H9 (cell line): ENCODE results near the gene ZCCHC3. TPM values are rescaled to one million over a fixed set of nuclear protein-coding genes. Genes with fewer than 3 reads are reported as not detected.
A peak's percentile ranks its signal among the peaks of the same experiment; 100 is the strongest.

Experiments used
- DNase-seq: peaks from one replicate; pipeline ENCODE4 v3.0.0-alpha.2; 2017
- H2AFZ ChIP-seq: one replicate; pipeline ENCODE4 v1.6.1; 2013; ENCODE audit warnings: mild to moderate bottlenecking, low read length, control low read depth, moderate library complexity
- H2AK5ac ChIP-seq: 2 replicates; pipeline ENCODE4 v1.6.1; 2013; ENCODE audit warnings: low read length, control low read depth, mixed read lengths; ENCODE audit not compliant: insufficient read length
- H2BK120ac ChIP-seq: one replicate; pipeline ENCODE4 v1.6.1; 2013; ENCODE audit warnings: low read depth, mild to moderate bottlenecking, low read length, control low read depth, inconsistent platforms; ENCODE audit not compliant: poor library complexity, severe bottlenecking
- H2BK12ac ChIP-seq: 2 replicates; pipeline ENCODE4 v1.6.1; 2013; ENCODE audit warnings: low read length, control low read depth, mixed read lengths, low read depth; ENCODE audit not compliant: insufficient read length
- H2BK15ac ChIP-seq: 2 replicates; pipeline ENCODE4 v1.6.1; 2013; ENCODE audit warnings: low read depth, low read length, control low read depth
- H2BK20ac ChIP-seq: one replicate; pipeline ENCODE4 v1.6.1; 2013; ENCODE audit warnings: low read depth, mild to moderate bottlenecking, low read length, control low read depth, inconsistent platforms; ENCODE audit not compliant: poor library complexity, severe bottlenecking
- H2BK5ac ChIP-seq: 2 replicates; pipeline ENCODE4 v1.6.1; 2013; ENCODE audit warnings: low read length, control low read depth, mixed read lengths; ENCODE audit not compliant: insufficient read length
- H3K14ac ChIP-seq: 2 replicates; pipeline ENCODE4 v1.6.1; 2013; ENCODE audit warnings: low read length, control low read depth; ENCODE audit not compliant: insufficient read depth
- H3K18ac ChIP-seq: 2 replicates; pipeline ENCODE4 v1.6.1; 2013; ENCODE audit warnings: low read depth, mild to moderate bottlenecking, mixed read lengths, low read length, control low read depth; ENCODE audit not compliant: insufficient read length
- H3K23ac ChIP-seq: 2 replicates; pipeline ENCODE4 v1.6.1; 2013; ENCODE audit warnings: low read length, control low read depth, mixed read lengths, low read depth; ENCODE audit not compliant: insufficient read length
- H3K23me2 ChIP-seq: 2 replicates; pipeline ENCODE4 v1.6.1; 2013; ENCODE audit warnings: low read depth, mild to moderate bottlenecking, mixed read lengths, low read length, control low read depth; ENCODE audit not compliant: insufficient read length, poor library complexity, severe bottlenecking
- H3K27ac ChIP-seq: 2 replicates; pipeline ENCODE4 v1.5.1; 2013; ENCODE audit warnings: low read length, control low read depth, mixed read lengths, low read depth; ENCODE audit not compliant: insufficient read length
- H3K27me3 ChIP-seq: 2 replicates; pipeline ENCODE4 v1.6.1; 2013; ENCODE audit warnings: low read length, control low read depth, inconsistent platforms; ENCODE audit not compliant: insufficient read depth
- H3K4ac ChIP-seq: 2 replicates; pipeline ENCODE4 v1.6.1; 2013; ENCODE audit warnings: low read depth, mild to moderate bottlenecking, control low read depth, inconsistent platforms, low read length, moderate library complexity
- H3K4me1 ChIP-seq: 2 replicates; pipeline ENCODE4 v1.6.1; 2013; ENCODE audit warnings: low read length, control low read depth, inconsistent platforms; ENCODE audit not compliant: insufficient read depth
- H3K4me2 ChIP-seq: 2 replicates; pipeline ENCODE4 v1.6.1; 2013; ENCODE audit warnings: low read length, control low read depth, mixed read lengths; ENCODE audit not compliant: insufficient read length, insufficient read depth
- H3K56ac ChIP-seq: 2 replicates; pipeline ENCODE4 v1.6.1; 2013; ENCODE audit warnings: low read depth, mild to moderate bottlenecking, mixed read lengths, low read length, control low read depth; ENCODE audit not compliant: insufficient read length
- H3K79me1 ChIP-seq: 2 replicates; pipeline ENCODE4 v1.6.1; 2013; ENCODE audit warnings: low read depth, mild to moderate bottlenecking, moderate library complexity, low read length, control low read depth, inconsistent platforms; ENCODE audit not compliant: insufficient read depth, poor library complexity, severe bottlenecking
- H3K79me2 ChIP-seq: 2 replicates; pipeline ENCODE4 v1.6.1; 2013; ENCODE audit warnings: low read length, control low read depth, inconsistent platforms; ENCODE audit not compliant: insufficient read depth
- H3K9ac ChIP-seq: 2 replicates; pipeline ENCODE4 v1.6.1; 2013; ENCODE audit warnings: low read length, control low read depth, mixed read lengths; ENCODE audit not compliant: insufficient read length; ENCODE audit errors: extremely low read depth
- H3K9me3 ChIP-seq: one replicate; pipeline ENCODE4 v1.6.1; 2013; ENCODE audit warnings: low read depth, low read length, inconsistent platforms; ENCODE audit not compliant: control insufficient read depth
- H3T11ph ChIP-seq: one replicate; pipeline ENCODE4 v1.6.1; 2013; ENCODE audit warnings: mild to moderate bottlenecking, low read length, control low read depth, inconsistent platforms
- H4K20me1 ChIP-seq: one replicate; pipeline ENCODE4 v1.6.1; 2013; ENCODE audit not compliant: control insufficient read depth, insufficient read length, insufficient read depth
- H4K5ac ChIP-seq: 2 replicates; pipeline ENCODE4 v1.6.1; 2013; ENCODE audit warnings: low read depth, mild to moderate bottlenecking, mixed read lengths, low read length, control low read depth; ENCODE audit not compliant: insufficient read length
- H4K8ac ChIP-seq: replicated peaks from 2 replicates; pipeline ENCODE4 v1.6.1; 2013; ENCODE audit warnings: low read length, control low read depth, mixed read lengths, low read depth; ENCODE audit not compliant: insufficient read length
- H4K91ac ChIP-seq: 2 replicates; pipeline ENCODE4 v1.6.1; 2013; ENCODE audit warnings: low read depth, mild to moderate bottlenecking, moderate library complexity, mixed read lengths, low read length, control low read depth; ENCODE audit not compliant: insufficient read length
- H3K27ac Mint-ChIP-seq, 3 experiments: 2 replicates in 2 of 3; 3 replicates in 1 of 3; pipeline ENCODE4 v1.8.0; 2020 to 2021; ENCODE audit warnings: mixed read lengths in 3 of 3, mild to moderate bottlenecking in 1 of 3, moderate library complexity in 1 of 3
- H3K27me3 Mint-ChIP-seq: 2 replicates; pipeline ENCODE4 v1.8.0; 2021; ENCODE audit warnings: low read depth, mild to moderate bottlenecking, moderate library complexity, mixed read lengths
- H3K36me3 Mint-ChIP-seq, 3 experiments: 2 replicates in 2 of 3; 3 replicates in 1 of 3; pipeline ENCODE4 v1.8.0; 2020 to 2021; ENCODE audit warnings: low read depth in 3 of 3, mixed read lengths in 3 of 3; ENCODE audit not compliant: insufficient read depth in 1 of 3
- H3K4me1 Mint-ChIP-seq, 2 experiments: 2 replicates each; pipeline ENCODE4 v1.8.0; 2020; ENCODE audit warnings: mixed read lengths in 2 of 2
- H3K4me3 Mint-ChIP-seq, 2 experiments: 2 replicates in 1 of 2; 3 replicates in 1 of 2; pipeline ENCODE4 v1.8.0; 2020 to 2021; ENCODE audit warnings: mild to moderate bottlenecking in 2 of 2, mixed read lengths in 2 of 2, moderate library complexity in 1 of 2
- H3K9me3 Mint-ChIP-seq, 2 experiments: 2 replicates in 1 of 2; 3 replicates in 1 of 2; pipeline ENCODE4 v1.8.0; 2020; ENCODE audit warnings: mild to moderate bottlenecking in 2 of 2, mixed read lengths in 2 of 2, moderate library complexity in 1 of 2
- WGBS: extraction: QIAGEN DNeasy Blood & Tissue Kit; methylation state at CpG from one replicate; pipeline ENCODE4 v1.1.7; 2013; ENCODE audit warnings: missing lambda C conversion rate, low lambda C conversion rate, mixed read lengths; ENCODE audit not compliant: insufficient read length; ENCODE audit errors: extremely low coverage; 5-methylcytosine and 5-hydroxymethylcytosine counted together
- total RNA-seq: library from RNA; stranded (reverse); gene quantifications from 2 replicates; pipeline ENCODE4 v1.2.1, GENCODE V29; 2021
- TF ChIP-seq, protein P1 (sequence below): fragments of 200-600 bp; sonication (generic); conservative IDR thresholded peaks from 3 replicates; pipeline ENCODE4 v1.8.0; 2021; ENCODE audit warnings: antibody characterized with exemption, mild to moderate bottlenecking

The ZCCHC3 gene
- total RNA-seq, 1 experiment from 2014 or later, result 41.3 TPM

DNA sequence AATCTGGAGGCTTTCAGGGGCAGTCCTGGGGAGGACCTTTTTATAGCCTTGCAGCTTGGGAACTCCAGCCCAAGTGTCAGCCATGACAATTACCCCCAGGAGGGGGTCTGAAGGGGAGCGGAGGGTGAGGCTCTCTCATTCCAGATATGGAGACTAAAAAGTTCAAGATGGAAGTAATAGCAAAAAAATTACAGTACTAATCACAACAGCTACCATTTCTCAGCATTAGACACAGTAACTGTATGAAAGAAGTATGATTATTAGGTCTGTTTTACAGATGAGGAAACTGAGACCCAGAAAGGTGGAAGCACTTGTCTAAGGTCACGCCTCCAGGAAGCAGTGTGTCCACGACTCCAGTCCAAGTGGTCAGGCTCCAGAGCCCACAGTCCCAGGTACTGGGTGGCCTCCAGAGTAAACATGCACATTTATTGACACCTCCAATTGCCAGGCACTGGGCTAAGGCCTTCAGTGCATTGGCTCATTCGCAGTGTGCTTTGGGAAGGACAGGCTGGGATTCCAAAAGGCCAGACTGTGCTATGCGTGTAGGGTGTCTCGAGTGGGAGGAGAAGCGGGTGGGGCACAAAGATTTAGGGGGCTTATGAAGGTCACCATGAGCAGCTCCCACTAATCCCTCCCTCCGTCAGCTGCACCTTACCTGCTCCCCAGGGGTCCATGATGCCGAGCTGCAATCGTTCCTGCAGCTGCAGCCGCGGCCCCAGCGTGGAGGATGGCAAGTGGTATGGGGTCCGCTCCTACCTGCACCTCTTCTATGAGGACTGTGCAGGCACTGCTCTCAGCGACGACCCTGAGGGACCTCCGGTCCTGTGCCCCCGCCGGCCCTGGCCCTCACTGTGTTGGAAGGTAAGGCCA lies 51.8 kb downstream of the ZCCHC3 start:
- no peak overlapping the region for H2AFZ ChIP-seq
- H3K14ac ChIP-seq, result no peak overlapping the region
- H3K9me3 ChIP-seq, result no peaks in the 10 kb centered on the region
- no peaks in the 10 kb centered on the region for H4K20me1 ChIP-seq
- H3K27ac ChIP-seq, result no peak overlapping the region
- no peak overlapping the region for H4K8ac ChIP-seq
- no peak overlapping the region for H4K5ac ChIP-seq
- H3K56ac ChIP-seq, result no peak overlapping the region
- WGBS, result no CpG with 5 or more reads among the region's 19 CpGs
- H3K36me3 Mint-ChIP-seq, result peaks cover 4 to 5% (median 4%) of the 10 kb centered on the region in 3 experiments
- no peak overlapping the region for H3T11ph ChIP-seq
- peaks cover 4% of the 10 kb centered on the region for H3K27me3 Mint-ChIP-seq
- H3K9me3 Mint-ChIP-seq, result no peaks in the 10 kb centered on the region; a peak in 1 of 5 replicates
- peaks cover 15 to 23% of the 10 kb centered on the region in 2 experiments for H3K4me1 Mint-ChIP-seq
- no peak overlapping the region for H2BK12ac ChIP-seq
- H3K9ac ChIP-seq, result no peak overlapping the region
- no peak overlapping the region for H2BK20ac ChIP-seq
- H3K4me1 ChIP-seq, result no peaks in the 10 kb centered on the region; the same call in 1 of the 2 replicates
- no peak overlapping the region for H3K23ac ChIP-seq
- no peaks in the 10 kb centered on the region for H3K79me1 ChIP-seq
- TF ChIP-seq, protein P1, sequence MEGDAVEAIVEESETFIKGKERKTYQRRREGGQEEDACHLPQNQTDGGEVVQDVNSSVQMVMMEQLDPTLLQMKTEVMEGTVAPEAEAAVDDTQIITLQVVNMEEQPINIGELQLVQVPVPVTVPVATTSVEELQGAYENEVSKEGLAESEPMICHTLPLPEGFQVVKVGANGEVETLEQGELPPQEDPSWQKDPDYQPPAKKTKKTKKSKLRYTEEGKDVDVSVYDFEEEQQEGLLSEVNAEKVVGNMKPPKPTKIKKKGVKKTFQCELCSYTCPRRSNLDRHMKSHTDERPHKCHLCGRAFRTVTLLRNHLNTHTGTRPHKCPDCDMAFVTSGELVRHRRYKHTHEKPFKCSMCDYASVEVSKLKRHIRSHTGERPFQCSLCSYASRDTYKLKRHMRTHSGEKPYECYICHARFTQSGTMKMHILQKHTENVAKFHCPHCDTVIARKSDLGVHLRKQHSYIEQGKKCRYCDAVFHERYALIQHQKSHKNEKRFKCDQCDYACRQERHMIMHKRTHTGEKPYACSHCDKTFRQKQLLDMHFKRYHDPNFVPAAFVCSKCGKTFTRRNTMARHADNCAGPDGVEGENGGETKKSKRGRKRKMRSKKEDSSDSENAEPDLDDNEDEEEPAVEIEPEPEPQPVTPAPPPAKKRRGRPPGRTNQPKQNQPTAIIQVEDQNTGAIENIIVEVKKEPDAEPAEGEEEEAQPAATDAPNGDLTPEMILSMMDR, result no peak
- no peaks in the 10 kb centered on the region for H3K79me2 ChIP-seq
- no peak overlapping the region for H3K4ac ChIP-seq
- no peak for DNase-seq
- no peak overlapping the region for H2BK120ac ChIP-seq
- H3K27me3 ChIP-seq, result no peaks in the 10 kb centered on the region; the same call in 1 of the 2 replicates
- H2AK5ac ChIP-seq, result no peak overlapping the region
- H2BK5ac ChIP-seq, result no peak overlapping the region
- no peak overlapping the region for H3K4me2 ChIP-seq
- H3K4me3 Mint-ChIP-seq, result peak overlapping the region; percentile 86 to 89; a peak in 4 of 5 replicates
- peaks cover 18% of the 10 kb centered on the region for H3K23me2 ChIP-seq
- no peak overlapping the region for H3K18ac ChIP-seq
- H2BK15ac ChIP-seq, result no peak overlapping the region
- no peak overlapping the region for H3K27ac Mint-ChIP-seq
- H4K91ac ChIP-seq, result no peak overlapping the region

Other genes starting within 250 kb of the ZCCHC3 start
- gene DEFB125, start 209.9 kb upstream of the ZCCHC3 start, total RNA-seq, result not detected in 2 replicates
- gene DEFB126, start 155.0 kb upstream of the ZCCHC3 start, total RNA-seq, result not detected in 2 replicates
- gene DEFB127, start 140.1 kb upstream of the ZCCHC3 start, total RNA-seq, result not detected in 2 replicates
- not detected in 2 replicates for gene DEFB128, start 107.9 kb upstream of the ZCCHC3 start, total RNA-seq
- not detected in 2 replicates for gene DEFB129, start 70.3 kb upstream of the ZCCHC3 start, total RNA-seq
- not detected in 2 replicates for gene DEFB132, start 39.8 kb upstream of the ZCCHC3 start, total RNA-seq
- gene C20orf96, start 6.8 kb upstream of the ZCCHC3 start, total RNA-seq, result 13.8 and 14.5 TPM in 2 replicates
- gene SOX12, start 28.0 kb downstream of the ZCCHC3 start, total RNA-seq, result 54.4 and 55.1 TPM in 2 replicates
- 18.9 and 22.7 TPM in 2 replicates for gene NRSN2, start 49.5 kb downstream of the ZCCHC3 start, total RNA-seq
- gene TRIB3, start 83.2 kb downstream of the ZCCHC3 start, total RNA-seq, result 20.0 and 20.8 TPM in 2 replicates
- 46.8 and 50.8 TPM in 2 replicates for gene RBCK1, start 110.7 kb downstream of the ZCCHC3 start, total RNA-seq
- 16.8 and 17.9 TPM in 2 replicates for gene TBC1D20, start 165.0 kb downstream of the ZCCHC3 start, total RNA-seq
- gene CSNK2A1, start 246.2 kb downstream of the ZCCHC3 start, total RNA-seq, result 225 and 229 TPM in 2 replicates